Measurements from ENCODE around the gene TMEM116. TPM values are rescaled to one million over a fixed set of nuclear protein-coding genes. Genes with fewer than 3 reads are reported as not detected.
"Not testable (repeated sequence)": the region's sequence is repeated elsewhere in the genome, so short reads cannot be mapped to it uniquely, and the experiment has no call there.

Gene TMEM116
- total and polyA plus RNA-seq, 10 of the 15 experiments (the other 5 are each of a cell fraction or from before 2014, with no cell fraction given), result 6.0 to 25.7 (median 8.5) TPM

DNA sequence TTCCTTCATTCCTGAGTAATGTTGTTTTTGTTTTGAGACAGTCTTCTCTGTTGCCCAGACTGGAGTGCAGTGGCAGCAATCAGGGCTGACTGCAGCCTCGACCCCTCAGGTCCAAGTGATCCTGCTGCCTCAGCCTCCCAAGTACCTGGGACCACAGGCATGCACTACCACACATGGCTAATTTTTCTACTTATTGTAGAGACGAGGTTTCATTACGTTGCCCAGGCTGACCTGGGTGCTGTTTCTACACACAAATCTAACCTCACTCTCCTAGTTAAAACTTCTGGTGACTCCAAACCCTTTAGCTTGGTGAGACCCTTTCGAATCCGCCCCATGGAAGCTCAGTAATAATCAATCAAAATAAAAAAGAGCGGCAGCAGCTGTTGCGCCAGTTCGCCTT, 1.3 kb downstream of the TMEM116 start:
- ChIA-PET RAD21 (ENCODE audit: unreplicated experiment) (interaction anchor here (0.5 to 4.0 kb wide), 5 partner anchors 13 to 75 kb away, joined by 4 to 61 read pairs (median 14); no protein-coding TSS in a partner anchor), CTCF (interaction anchor here (1.0 to 5.4 kb wide), 5 partner anchors 14 to 116 kb away, joined by 3 to 40 read pairs (median 14); no protein-coding TSS in a partner anchor), SMC1A (ENCODE audit: uncharacterized antibody, unreplicated experiment) (interaction anchor here (0.5 to 5.4 kb wide), 5 partner anchors 9 to 67 kb away, joined by 3 to 51 read pairs (median 6); no protein-coding TSS in a partner anchor), POLR2A (interaction anchor here (0.5 to 2.8 kb wide), 6 partner anchors 11 to 98 kb away, joined by 3 to 16 read pairs (median 6); partner anchors contain the start of gene NAA25)
- DNase-seq (ENCODE audit: low read depth, low spot score) (no peak), FAIRE-seq (no peak), ATAC-seq (no peak)
- TF ChIP-seq SREBF2 (IDR thresholded peaks at IDR 0.05; ENCODE audit: low read length), result no peak
- TF ChIP-seq WRNIP1 (IDR thresholded peaks at IDR 0.05; ENCODE audit: borderline replicate concordance, low read depth, low read length), result 0 out of 2 replicates have a peak, but pooled peaks have one; percentile 80
- Histone ChIP-seq H2AFZ (ENCODE audit: control insufficient read depth, low read depth, low read length) (no peak overlapping the region), H4K20me1 (ENCODE audit: control insufficient read depth, insufficient read depth) (no peaks in the 10 kb centered on the region), H3K9ac (ENCODE audit: control insufficient read depth, insufficient read depth, low read length) (peak overlapping the region; percentile 89), H3K36me3 (ENCODE audit: control insufficient read depth in 2 of 2, insufficient read depth in 2 of 2, low read length in 1 of 2) (peaks cover 0 to 7% of the 10 kb centered on the region in 2 experiments; a peak in 2 of 4 replicates), H3K4me1 (ENCODE audit: control insufficient read depth, insufficient read depth, low read length) (peaks cover 19% of the 10 kb centered on the region), H3K27ac (ENCODE audit: control insufficient read depth, insufficient read depth) (peak overlapping the region; percentile 93), H3K79me2 (ENCODE audit: control insufficient read depth, insufficient read depth, low read length) (peaks cover 50% of the 10 kb centered on the region), H3K27me3 (replicated peaks in 1 of 2; ENCODE audit: control insufficient read depth in 2 of 2, insufficient read depth in 2 of 2, low read length in 1 of 2) (no peaks in the 10 kb centered on the region), H3K4me2 (ENCODE audit: control insufficient read depth, insufficient read depth) (peak overlapping the region; percentile 78), H3K4me3 (peak overlapping the region; percentile 84), H3K9me3 (replicated peaks; ENCODE audit: control insufficient read depth, insufficient read depth, low read length) (peaks cover 2% of the 10 kb centered on the region; the same call in 2 of the 3 replicates)
- intact Hi-C loops (cut with micrococcal nuclease; ENCODE audit: unreplicated experiment) (loop anchor here (5.0 to 10.0 kb wide), 3 partner anchors 64 to 373 kb away; partner anchors contain the start of genes HECTD4 and TRAFD1), in situ Hi-C loops (cut with MboI) (loop anchor here (5.0 kb wide), 1 partner anchor 64 kb away; no protein-coding TSS in a partner anchor)
- BruUV-seq (replicated peaks), result no TSS peak
- 46% methylated on average over 8 of the region's 8 CpGs for WGBS (ENCODE audit: insufficient coverage, insufficient replicate concordance, low lambda C conversion rate, missing lambda C conversion rate)

GRCh38 chr12:112010415-112011344, 2.3 kb downstream of the TMEM116 start:
- no TSS peak for BruUV-seq (replicated peaks)
- no peak for TF ChIP-seq MTA2 (IDR thresholded peaks at IDR 0.05; ENCODE audit: low read depth)
- 97% methylated on average over 8 of the region's 8 CpGs for WGBS (ENCODE audit: insufficient coverage, insufficient replicate concordance, low lambda C conversion rate, missing lambda C conversion rate)
- ATAC-seq (no peak), DNase-seq (ENCODE audit: low read depth, low spot score) (no peak), FAIRE-seq (no peak)
- ChIA-PET RAD21 (ENCODE audit: unreplicated experiment) (interaction anchor here (1.1 to 1.5 kb wide), 2 partner anchors 13 to 15 kb away, joined by 3 to 5 read pairs; no protein-coding TSS in a partner anchor), POLR2A (interaction anchor here (0.6 to 1.8 kb wide), 3 partner anchors 13 to 153 kb away, joined by 3 read pairs; no protein-coding TSS in a partner anchor), CTCF (interaction anchor here (0.9 to 1.6 kb wide), 4 partner anchors 10 to 198 kb away, joined by 3 to 10 read pairs (median 4); no protein-coding TSS in a partner anchor), SMC1A (ENCODE audit: uncharacterized antibody, unreplicated experiment) (interaction anchor here (0.6 to 1.6 kb wide), 6 partner anchors 19 to 621 kb away, joined by 3 to 7 read pairs (median 3); no protein-coding TSS in a partner anchor)
- in situ Hi-C loops (cut with MboI) (loop anchor here (5.0 kb wide), 1 partner anchor 63 kb away; no protein-coding TSS in a partner anchor), intact Hi-C loops (cut with micrococcal nuclease; ENCODE audit: unreplicated experiment) (loop anchor here (5.0 to 10.0 kb wide), 3 partner anchors 63 to 374 kb away; partner anchors contain the start of genes HECTD4 and TRAFD1)
- Histone ChIP-seq H3K27ac (ENCODE audit: control insufficient read depth, insufficient read depth) (no peak overlapping the region), H3K4me3 (peak overlapping the region; percentile 84), H4K20me1 (ENCODE audit: control insufficient read depth, insufficient read depth) (no peaks in the 10 kb centered on the region), H3K4me2 (ENCODE audit: control insufficient read depth, insufficient read depth) (peak overlapping the region; percentile 78), H2AFZ (ENCODE audit: control insufficient read depth, low read depth, low read length) (no peak overlapping the region), H3K79me2 (ENCODE audit: control insufficient read depth, insufficient read depth, low read length) (peaks cover 41% of the 10 kb centered on the region), H3K9ac (ENCODE audit: control insufficient read depth, insufficient read depth, low read length) (no peak overlapping the region), H3K36me3 (ENCODE audit: control insufficient read depth in 2 of 2, insufficient read depth in 2 of 2, low read length in 1 of 2) (peaks cover 0 to 5% of the 10 kb centered on the region in 2 experiments; a peak in 2 of 4 replicates), H3K27me3 (replicated peaks in 1 of 2; ENCODE audit: control insufficient read depth in 2 of 2, insufficient read depth in 2 of 2, low read length in 1 of 2) (no peaks in the 10 kb centered on the region), H3K4me1 (ENCODE audit: control insufficient read depth, insufficient read depth, low read length) (peaks cover 21% of the 10 kb centered on the region), H3K9me3 (replicated peaks; ENCODE audit: control insufficient read depth, insufficient read depth, low read length) (no peaks in the 10 kb centered on the region; the same call in 2 of the 3 replicates)

GRCh38 chr12:112009596-112009995, 3.4 kb downstream of the TMEM116 start:
- peaks cover 25% of the 10 kb centered on the region for H3K4me1 ChIP-seq (ENCODE audit: control insufficient read depth, insufficient read depth, low read length)
- CTCF ChIA-PET, result interaction anchor here (0.6 to 1.6 kb wide), 6 partner anchors 9 to 326 kb away, joined by 3 to 10 read pairs (median 3); no protein-coding TSS in a partner anchor
- intact Hi-C loops (cut with micrococcal nuclease; ENCODE audit: unreplicated experiment); H3K36me3 ChIP-seq (ENCODE audit: control insufficient read depth in 2 of 2, insufficient read depth in 2 of 2, low read length in 1 of 2); H4K20me1 ChIP-seq (ENCODE audit: control insufficient read depth, insufficient read depth); H3K4me3 ChIP-seq; H3K9ac ChIP-seq (ENCODE audit: control insufficient read depth, insufficient read depth, low read length); H3K4me2 ChIP-seq (ENCODE audit: control insufficient read depth, insufficient read depth); H3K27ac ChIP-seq (ENCODE audit: control insufficient read depth, insufficient read depth); H3K27me3 ChIP-seq (replicated peaks in 1 of 2; ENCODE audit: control insufficient read depth in 2 of 2, insufficient read depth in 2 of 2, low read length in 1 of 2); ATAC-seq; H2AFZ ChIP-seq (ENCODE audit: control insufficient read depth, low read depth, low read length); DNase-seq (ENCODE audit: low read depth, low spot score); H3K9me3 ChIP-seq (replicated peaks; ENCODE audit: control insufficient read depth, insufficient read depth, low read length); in situ Hi-C loops (cut with MboI); BruUV-seq (replicated peaks); FAIRE-seq: not testable (repeated sequence)
- 75% methylated on average over 3 of the region's 3 CpGs for WGBS (ENCODE audit: insufficient coverage, insufficient replicate concordance, low lambda C conversion rate, missing lambda C conversion rate)
- SMC1A ChIA-PET (ENCODE audit: uncharacterized antibody, unreplicated experiment), result interaction anchor here (0.6 to 1.6 kb wide), 6 partner anchors 18 to 620 kb away, joined by 3 to 7 read pairs (median 3); no protein-coding TSS in a partner anchor
- RAD21 ChIA-PET (ENCODE audit: unreplicated experiment), result interaction anchor here (1.1 to 1.5 kb wide), 2 partner anchors 12 to 14 kb away, joined by 3 to 5 read pairs; no protein-coding TSS in a partner anchor
- POLR2A ChIA-PET, result interaction anchor here (0.6 to 1.8 kb wide), 8 partner anchors 11 to 1728 kb away, joined by 3 to 4 read pairs (median 3); no protein-coding TSS in a partner anchor
- H3K79me2 ChIP-seq (ENCODE audit: control insufficient read depth, insufficient read depth, low read length), result peaks cover 34% of the 10 kb centered on the region

Data from GM12878 (cell line).